GM12875 (cell line): ENCODE measurements around the gene RNPEPL1.

ENCODE experiments used
- H3K4me3 ChIP-seq: one replicate; pipeline ENCODE4 v1.5.1; 2011; ENCODE audit warnings: low read depth, low read length, control low read depth
- CTCF ChIP-seq: IDR thresholded peaks from 2 replicates; pipeline ENCODE4 v1.5.1; 2011; ENCODE audit warnings: low read depth, mild to moderate bottlenecking, control low read depth, inconsistent platforms, low read length, moderate library complexity, borderline replicate concordance; ENCODE audit not compliant: insufficient read depth

The RNPEPL1 gene

DNA sequence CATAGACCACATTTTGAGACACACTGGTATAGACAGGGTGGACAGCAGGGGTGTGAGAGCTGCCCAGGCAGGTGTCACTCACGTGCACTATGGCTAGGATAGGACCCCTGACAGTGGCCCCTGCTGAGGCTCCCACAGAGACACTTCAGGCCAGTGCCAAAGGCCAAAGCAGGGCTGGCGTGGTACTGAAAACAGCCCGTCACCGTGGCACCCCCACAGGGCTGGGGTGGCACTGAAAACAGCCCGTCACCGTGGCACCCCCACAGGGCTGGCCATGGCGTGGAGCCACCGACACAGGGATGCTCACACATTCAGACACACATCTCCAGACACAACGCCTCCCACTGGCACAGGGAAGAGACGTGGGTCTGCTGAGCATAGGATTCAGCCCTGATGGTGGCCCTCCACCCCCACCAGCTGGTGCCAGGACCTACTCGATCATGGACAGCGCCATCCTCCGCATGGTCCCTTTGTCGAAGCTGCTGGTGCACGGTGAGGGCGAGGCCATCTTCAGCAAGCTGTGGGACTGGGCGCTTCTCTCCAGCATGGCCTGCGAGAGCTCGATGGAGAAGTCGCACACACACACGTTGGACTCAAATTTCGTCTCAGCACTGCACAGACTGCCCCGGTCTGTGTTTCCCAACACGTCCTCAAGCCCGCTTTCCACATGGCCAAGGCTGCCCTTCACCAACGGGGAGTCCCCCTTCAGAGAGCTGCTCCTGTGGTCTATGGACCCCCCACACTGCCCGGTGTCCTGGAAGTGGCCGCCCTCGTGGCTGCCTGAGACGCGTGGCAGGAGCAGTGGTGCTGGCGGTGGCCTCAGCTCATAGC is 44.6 kb upstream of the RNPEPL1 start:
- no peak for TF ChIP-seq CTCF
- H3K4me3 ChIP-seq: no peak overlapping the region

DNA sequence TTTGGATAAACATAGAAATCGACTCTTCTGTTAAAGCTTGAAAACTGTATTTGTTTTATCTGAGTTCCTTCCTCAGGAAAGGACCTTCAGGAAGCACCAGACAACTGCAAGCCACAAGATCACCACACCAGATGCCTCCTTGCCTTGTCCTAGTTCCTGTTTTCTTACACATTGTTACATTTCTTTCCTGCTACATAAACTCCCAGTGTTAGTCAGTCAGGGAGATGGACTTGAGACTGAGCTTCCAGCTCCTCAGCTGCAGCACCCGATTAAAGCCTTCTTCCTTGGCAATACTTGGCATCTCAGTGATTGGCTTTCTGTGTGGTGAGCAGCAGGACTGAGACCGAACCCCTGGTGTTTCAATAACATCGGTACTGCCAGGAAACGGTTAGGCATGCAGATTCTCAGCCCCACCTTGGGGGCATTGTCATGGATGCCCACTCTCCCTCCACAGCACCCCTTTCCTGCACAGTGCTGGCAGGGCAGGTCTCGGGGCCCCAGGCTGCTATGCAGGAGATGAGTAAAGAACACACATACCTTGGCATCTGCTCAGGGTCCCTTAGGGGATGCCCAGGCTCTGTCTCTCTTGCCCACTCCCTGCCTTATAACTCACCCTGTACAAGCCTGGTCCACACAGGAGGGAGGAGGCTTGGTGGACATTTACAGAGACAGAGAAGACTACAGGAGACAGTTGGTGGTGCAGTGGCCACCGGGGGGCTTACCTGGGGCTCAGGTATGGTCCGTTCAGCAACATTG is 43.1 kb upstream of the RNPEPL1 start:
- no peak for TF ChIP-seq CTCF
- no peak overlapping the region for H3K4me3 ChIP-seq

GRCh38 chr2:240525802-240526201 is 42.5 kb upstream of the RNPEPL1 start:
- TF ChIP-seq CTCF: no peak
- no peak overlapping the region for H3K4me3 ChIP-seq

DNA sequence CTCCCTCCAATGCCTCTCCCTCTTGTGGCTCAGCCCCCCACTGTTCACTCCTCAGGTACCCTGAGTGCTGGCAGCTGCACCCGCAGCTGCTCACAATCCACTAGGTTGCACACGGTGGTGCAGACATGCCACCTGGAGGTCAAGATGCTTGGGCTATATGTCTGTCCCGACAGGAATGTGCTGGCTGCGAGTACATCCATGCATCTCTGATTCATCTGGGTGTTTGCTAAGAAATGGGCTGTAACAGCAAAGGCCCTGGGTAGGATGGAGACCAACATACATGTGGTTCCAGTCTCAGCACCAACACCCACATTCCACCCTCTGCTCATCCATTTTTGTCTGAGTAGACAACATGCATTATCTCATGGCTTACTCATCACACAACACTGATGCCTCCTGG is 41.8 kb upstream of the RNPEPL1 start:
- no peak for TF ChIP-seq CTCF
- H3K4me3 ChIP-seq: no peak overlapping the region

- no peak overlapping the region for H3K4me3 ChIP-seq
- TF ChIP-seq CTCF: no peak
Measured at GRCh38 chr2:240527153-240527750, 41.0 kb upstream of the RNPEPL1 start.

DNA sequence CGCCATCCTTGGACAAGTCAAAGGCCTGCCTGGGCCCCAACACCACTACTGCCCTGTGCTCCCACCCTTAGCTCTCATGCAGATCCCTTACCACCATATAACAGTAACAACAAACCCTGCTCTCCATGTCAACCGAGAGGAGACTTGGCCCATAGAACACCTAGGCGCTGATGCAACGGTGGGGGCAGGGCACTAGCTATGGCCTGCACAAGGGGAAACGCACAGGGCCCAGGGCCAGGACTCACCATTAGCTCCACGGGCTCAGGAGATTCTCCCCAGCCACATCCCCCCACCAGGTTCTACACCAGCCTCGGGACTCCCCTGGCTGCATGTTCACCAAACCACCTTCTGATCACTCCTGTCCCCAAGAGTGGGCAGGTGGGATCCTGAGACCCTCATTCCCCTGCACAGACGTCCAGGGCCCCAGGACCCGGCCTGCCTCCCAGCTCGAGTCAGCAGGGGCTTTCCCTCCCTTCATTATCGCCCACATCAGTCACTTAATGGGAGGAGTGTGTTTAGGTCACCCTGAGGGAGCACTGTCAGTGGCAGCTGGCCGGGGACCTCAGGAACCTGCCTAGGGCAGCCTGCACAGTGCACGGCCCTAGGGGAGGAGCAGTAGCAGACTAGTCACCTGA is 39.8 kb upstream of the RNPEPL1 start:
- no peak for TF ChIP-seq CTCF
- H3K4me3 ChIP-seq: no peak overlapping the region
